ENCODE results near the gene SPDL1. TPM values are rescaled to one million over a fixed set of nuclear protein-coding genes. Genes with fewer than 3 reads are reported as not detected.

Gene SPDL1
- total RNA-seq, 1 donor from 2014 or later, result 5.5 TPM

DNA sequence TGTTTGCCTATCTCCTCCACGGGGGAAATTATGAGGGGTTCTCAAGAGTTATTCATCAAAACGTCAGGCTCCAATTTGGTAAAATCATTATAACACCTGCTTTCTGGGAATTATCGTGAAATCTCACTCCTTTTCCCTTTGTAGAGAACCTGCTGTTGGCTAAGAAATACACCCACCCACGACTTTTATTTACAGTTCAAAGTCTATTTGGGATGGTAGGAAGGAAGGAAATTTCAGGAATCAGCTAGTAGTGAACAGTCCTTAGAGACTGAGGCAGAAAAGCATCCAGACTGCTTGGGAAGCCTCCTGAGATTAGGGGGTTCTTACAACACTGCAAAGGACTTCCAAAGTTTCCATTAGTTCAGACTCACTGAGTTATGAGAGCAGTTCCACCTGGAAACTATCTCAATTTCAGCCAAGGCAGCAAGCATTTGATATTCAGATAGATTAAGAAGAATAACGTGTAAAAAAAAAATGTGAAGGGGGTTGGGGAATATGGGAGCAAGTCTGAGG is 9.4 kb upstream of the SPDL1 start:
- H3K4me1 ChIP-seq, result no peaks in the 10 kb centered on the region
- intact Hi-C loops (cut with DNase I), result no loop called here
- H3K9me3 ChIP-seq, result no peaks in the 10 kb centered on the region
- H3K36me3 ChIP-seq, result no peaks in the 10 kb centered on the region
- no peak overlapping the region for H3K4me3 ChIP-seq
- TF ChIP-seq, protein P1, sequence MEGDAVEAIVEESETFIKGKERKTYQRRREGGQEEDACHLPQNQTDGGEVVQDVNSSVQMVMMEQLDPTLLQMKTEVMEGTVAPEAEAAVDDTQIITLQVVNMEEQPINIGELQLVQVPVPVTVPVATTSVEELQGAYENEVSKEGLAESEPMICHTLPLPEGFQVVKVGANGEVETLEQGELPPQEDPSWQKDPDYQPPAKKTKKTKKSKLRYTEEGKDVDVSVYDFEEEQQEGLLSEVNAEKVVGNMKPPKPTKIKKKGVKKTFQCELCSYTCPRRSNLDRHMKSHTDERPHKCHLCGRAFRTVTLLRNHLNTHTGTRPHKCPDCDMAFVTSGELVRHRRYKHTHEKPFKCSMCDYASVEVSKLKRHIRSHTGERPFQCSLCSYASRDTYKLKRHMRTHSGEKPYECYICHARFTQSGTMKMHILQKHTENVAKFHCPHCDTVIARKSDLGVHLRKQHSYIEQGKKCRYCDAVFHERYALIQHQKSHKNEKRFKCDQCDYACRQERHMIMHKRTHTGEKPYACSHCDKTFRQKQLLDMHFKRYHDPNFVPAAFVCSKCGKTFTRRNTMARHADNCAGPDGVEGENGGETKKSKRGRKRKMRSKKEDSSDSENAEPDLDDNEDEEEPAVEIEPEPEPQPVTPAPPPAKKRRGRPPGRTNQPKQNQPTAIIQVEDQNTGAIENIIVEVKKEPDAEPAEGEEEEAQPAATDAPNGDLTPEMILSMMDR (IDR thresholded peaks at IDR 0.05), result no peak
- no peak for DNase-seq (ENCODE audit: low spot score in 2 of 2)
- H3K27ac ChIP-seq, result no peak overlapping the region
- H3K27me3 ChIP-seq, result no peaks in the 10 kb centered on the region

DNA sequence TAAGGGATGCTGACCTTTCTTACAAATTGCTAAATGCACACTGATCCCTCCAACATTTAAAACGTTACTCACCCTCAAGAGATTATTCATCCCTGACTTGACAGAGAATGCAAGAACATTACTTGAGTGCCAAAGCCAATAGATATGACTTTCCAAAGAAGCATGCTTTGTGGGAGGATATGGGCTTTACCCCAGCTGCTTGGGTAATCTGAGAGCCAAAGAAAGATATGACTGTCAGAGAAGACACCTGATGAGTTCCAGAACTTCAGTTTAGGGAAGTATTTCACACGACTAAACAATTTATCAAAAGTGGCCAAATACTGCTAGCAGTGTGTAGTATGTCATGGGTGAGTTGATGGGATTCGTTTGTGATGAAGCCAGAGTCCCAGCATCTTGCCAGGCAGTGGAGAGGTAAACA is 7.4 kb upstream of the SPDL1 start:
- H3K4me3 ChIP-seq, result no peak overlapping the region
- H3K27me3 ChIP-seq, result no peaks in the 10 kb centered on the region
- DNase-seq (ENCODE audit: low spot score in 2 of 2), result no peak
- intact Hi-C loops (cut with DNase I), result no loop called here
- no peak overlapping the region for H3K27ac ChIP-seq
- no peaks in the 10 kb centered on the region for H3K36me3 ChIP-seq
- H3K9me3 ChIP-seq, result no peaks in the 10 kb centered on the region
- H3K4me1 ChIP-seq, result no peaks in the 10 kb centered on the region
- TF ChIP-seq, protein P1 (IDR thresholded peaks at IDR 0.05), result no peak

DNA sequence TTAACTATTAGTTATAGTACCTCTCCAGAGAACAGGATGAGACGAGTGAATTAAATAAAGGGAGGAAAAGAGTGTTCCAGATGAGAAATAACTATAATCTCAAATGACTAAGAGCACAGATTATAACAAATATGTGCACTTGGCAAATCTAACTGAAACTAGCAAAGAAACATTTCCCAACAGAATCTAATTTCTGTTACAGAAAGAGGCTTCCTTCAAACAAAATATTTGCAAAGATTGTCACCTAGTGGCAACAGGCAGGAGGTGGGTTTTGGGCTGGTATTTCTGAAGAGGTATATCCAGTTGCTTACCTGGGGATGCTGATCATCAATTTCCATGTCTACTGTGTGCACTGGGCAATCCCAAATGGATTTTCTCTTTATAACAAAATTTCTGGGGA is 5.6 kb upstream of the SPDL1 start:
- Histone ChIP-seq H3K27me3 (no peaks in the 10 kb centered on the region), H3K9me3 (no peaks in the 10 kb centered on the region), H3K36me3 (no peaks in the 10 kb centered on the region), H3K27ac (no peak overlapping the region), H3K4me3 (no peak overlapping the region), H3K4me1 (no peaks in the 10 kb centered on the region)
- no peak for DNase-seq (ENCODE audit: low spot score in 2 of 2)
- TF ChIP-seq, protein P1 (IDR thresholded peaks at IDR 0.05), result no peak
- intact Hi-C loops (cut with DNase I), result no loop called here

DNA sequence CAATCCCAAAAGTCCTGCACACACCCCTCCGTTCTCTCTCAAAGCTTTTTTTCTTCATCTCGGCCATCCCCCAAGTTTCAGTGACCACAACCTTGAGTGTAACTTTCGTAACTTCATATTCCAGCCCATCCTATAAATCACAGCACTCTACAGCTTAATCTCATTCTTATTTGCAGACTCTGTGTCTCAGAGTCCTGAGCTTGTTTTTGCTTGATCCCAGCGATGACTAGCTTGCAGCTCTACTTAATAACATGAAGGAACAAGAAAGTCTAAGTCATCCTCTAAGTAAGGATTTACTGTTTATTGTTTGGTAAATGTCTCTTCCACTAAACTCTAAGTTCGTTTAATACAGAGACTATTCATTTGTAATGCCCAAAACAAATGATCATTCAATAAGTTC is 2.6 kb upstream of the SPDL1 start:
- intact Hi-C loops (cut with DNase I), result loop anchor here (2.0 to 5.0 kb wide), 5 partner anchors 279 to 1094 kb away; partner anchors contain the start of genes RARS1 and SLIT3
- no peak for DNase-seq (ENCODE audit: low spot score in 2 of 2)
- Histone ChIP-seq H3K27ac (no peak overlapping the region), H3K9me3 (no peaks in the 10 kb centered on the region), H3K27me3 (no peaks in the 10 kb centered on the region), H3K4me3 (no peak overlapping the region), H3K4me1 (no peaks in the 10 kb centered on the region), H3K36me3 (no peaks in the 10 kb centered on the region)
- TF ChIP-seq, protein P1 (IDR thresholded peaks at IDR 0.05), result no peak

DNA sequence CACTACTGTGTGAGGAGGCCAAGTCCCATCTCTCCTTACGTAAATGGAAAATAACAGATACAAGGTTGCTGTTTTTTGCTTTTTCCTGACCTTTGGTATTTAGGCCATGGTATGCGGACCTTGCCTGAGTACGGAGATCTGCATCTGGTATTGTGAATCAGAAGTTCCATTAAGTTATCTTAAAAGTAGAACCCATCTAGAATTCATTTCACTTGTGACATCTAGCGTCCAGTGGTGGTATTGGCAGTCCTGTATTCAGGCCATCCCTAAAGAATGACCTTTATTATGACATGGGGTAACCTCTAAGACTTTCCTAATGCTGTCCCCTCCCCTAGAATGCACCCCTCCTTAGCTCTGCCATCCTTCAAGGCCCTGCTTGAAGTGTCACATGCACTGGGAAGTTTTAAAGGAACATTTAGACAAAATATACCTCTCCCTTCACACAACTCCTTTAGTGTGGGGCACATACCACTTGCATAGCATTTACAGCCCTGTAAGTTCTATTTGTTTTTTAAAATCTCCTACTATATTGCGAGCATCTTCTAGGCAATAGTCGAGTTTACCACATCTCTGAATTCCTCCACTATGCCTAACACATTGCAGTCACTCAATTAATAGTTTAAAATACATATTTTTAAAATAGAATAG is 1.9 kb upstream of the SPDL1 start:
- Histone ChIP-seq H3K9me3 (no peaks in the 10 kb centered on the region), H3K4me1 (no peaks in the 10 kb centered on the region), H3K4me3 (no peak overlapping the region), H3K27me3 (no peaks in the 10 kb centered on the region), H3K27ac (no peak overlapping the region), H3K36me3 (no peaks in the 10 kb centered on the region)
- peak in 1 of 2 donors; percentile 76 for DNase-seq (ENCODE audit: low spot score in 2 of 2)
- TF ChIP-seq, protein P1 (IDR thresholded peaks at IDR 0.05), result peak; percentile 46 to 80 (median 72)
- intact Hi-C loops (cut with DNase I), result loop anchor here (2.0 to 5.0 kb wide), 6 partner anchors 279 to 1095 kb away; partner anchors contain the start of genes PANK3, RARS1 and SLIT3
